HEK293 (cell line): ENCODE measurements around the gene ZW10.
"Not testable (repeated sequence)": the region's sequence is repeated elsewhere in the genome, so short reads cannot be mapped to it uniquely, and the experiment has no call there.

Source experiments
- CTCF ChIA-PET: fragments of 350-600 bp; formaldehyde crosslinking; extraction: SDS; loops from one replicate; lab custom pipeline; 2021; ENCODE audit warnings: antibody characterized with exemption; lab: Yijun Ruan, JAX
- POLR2A ChIA-PET: fragments of 300-600 bp; formaldehyde crosslinking; extraction: SDS; loops from one replicate; lab custom pipeline; 2020; ENCODE audit warnings: antibody characterized with exemption, inconsistent platforms; lab: Yijun Ruan, JAX
- H3K27ac ChIP-seq: fragments of 200-500 bp; sonication (Bioruptor generic); 2 replicates; pipeline ENCODE4 v1.5.1; 2014; ENCODE audit warnings: low read depth, low read length, control low read depth, inconsistent platforms; ENCODE audit errors: extremely low read depth
- H3K36me3 ChIP-seq, 2 experiments: fragments of 200-500 bp in 1 of 2; sonication (Bioruptor generic) in 1 of 2; 1 replicate in 1 of 2; 2 replicates in 1 of 2; pipeline ENCODE4 v1.5.1; 2014 to 2017; ENCODE audit warnings: inconsistent platforms in 2 of 2, low read length in 2 of 2; ENCODE audit not compliant: control insufficient read depth in 2 of 2, insufficient read depth in 1 of 2
- H3K4me1 ChIP-seq: fragments of 200-500 bp; sonication (Bioruptor generic); 2 replicates; pipeline ENCODE4 v1.5.1; 2014; ENCODE audit warnings: mild to moderate bottlenecking, low read length, inconsistent platforms; ENCODE audit not compliant: control insufficient read depth, insufficient read depth
- H3K4me3 ChIP-seq: 2 replicates; pipeline ENCODE4 v1.5.1; 2011; ENCODE audit warnings: low read depth, mild to moderate bottlenecking, control low read depth, low read length, moderate library complexity
- H3K9me3 ChIP-seq: fragments of 200-500 bp; sonication (Bioruptor generic); 2 replicates; pipeline ENCODE4 v1.5.1; 2014; ENCODE audit warnings: low read depth, low read length, inconsistent platforms; ENCODE audit not compliant: control insufficient read depth, insufficient read depth
- GLI2 ChIP-seq: fragments of 450-650 bp; formaldehyde crosslinking; IDR thresholded peaks from 2 replicates; pipeline ENCODE4; 2017; ENCODE audit warnings: missing biosample characterization, missing genetic modification characterization, low read depth, borderline replicate concordance
- GLI4 ChIP-seq: fragments of 450-650 bp; formaldehyde crosslinking; IDR thresholded peaks from 2 replicates; pipeline ENCODE4 v1.5.1; 2016; ENCODE audit warnings: missing biosample characterization, missing genetic modification characterization
- KLF10 ChIP-seq: fragments of 450-650 bp; IDR thresholded peaks from 2 replicates; pipeline ENCODE4 v1.5.1; 2018; ENCODE audit warnings: missing biosample characterization, mild to moderate bottlenecking, missing genetic modification characterization
- MZF1 ChIP-seq: fragments of 450-650 bp; formaldehyde crosslinking; IDR thresholded peaks from 2 replicates; pipeline ENCODE4 v1.5.1; 2017; ENCODE audit warnings: missing biosample characterization, missing genetic modification characterization, borderline replicate concordance
- YY1 ChIP-seq: fragments of 450-650 bp; formaldehyde crosslinking; IDR thresholded peaks from 2 replicates; pipeline ENCODE4 v1.5.1; 2018; ENCODE audit warnings: missing biosample characterization, missing genetic modification characterization
- ZBTB7A ChIP-seq: fragments of 450-650 bp; formaldehyde crosslinking; IDR thresholded peaks from 2 replicates; pipeline ENCODE4 v1.5.1; 2016; ENCODE audit warnings: low read depth, missing biosample characterization, missing genetic modification characterization
- ZFHX2 ChIP-seq: fragments of 450-650 bp; formaldehyde crosslinking; conservative IDR thresholded peaks from 2 replicates; pipeline ENCODE4 v1.5.1; 2016; ENCODE audit warnings: missing biosample characterization, missing genetic modification characterization
- ZNF18 ChIP-seq: fragments of 450-650 bp; formaldehyde crosslinking; IDR thresholded peaks from 2 replicates; pipeline ENCODE4 v1.5.1; 2016; ENCODE audit warnings: missing biosample characterization, missing genetic modification characterization
- ZNF266 ChIP-seq: fragments of 450-650 bp; formaldehyde crosslinking; IDR thresholded peaks from 2 replicates; pipeline ENCODE4 v1.5.1; 2016; ENCODE audit warnings: missing biosample characterization, missing genetic modification characterization, low read depth
- ZNF292 ChIP-seq: fragments of 450-650 bp; formaldehyde crosslinking; IDR thresholded peaks from 2 replicates; pipeline ENCODE4 v1.5.1; 2016; ENCODE audit warnings: low read depth, missing biosample characterization, missing genetic modification characterization, borderline replicate concordance
- ZNF362 ChIP-seq: fragments of 450-650 bp; formaldehyde crosslinking; IDR thresholded peaks from 2 replicates; pipeline ENCODE4 v1.5.1; 2016; ENCODE audit warnings: missing biosample characterization, missing genetic modification characterization
- ZNF394 ChIP-seq: fragments of 450-650 bp; formaldehyde crosslinking; IDR thresholded peaks from 2 replicates; pipeline ENCODE4 v1.5.1; 2016; ENCODE audit warnings: missing biosample characterization, missing genetic modification characterization, mild to moderate bottlenecking, moderate library complexity, borderline replicate concordance
- ZNF416 ChIP-seq: fragments of 450-650 bp; formaldehyde crosslinking; IDR thresholded peaks from 2 replicates; pipeline ENCODE4 v1.5.1; 2016; ENCODE audit warnings: missing biosample characterization, missing genetic modification characterization
- ZNF544 ChIP-seq: fragments of 450-650 bp; formaldehyde crosslinking; IDR thresholded peaks from 2 replicates; pipeline ENCODE4 v1.5.0; 2017; ENCODE audit warnings: missing biosample characterization, missing genetic modification characterization
- ZNF704 ChIP-seq: fragments of 450-650 bp; formaldehyde crosslinking; IDR thresholded peaks from 2 replicates; pipeline ENCODE4 v1.5.1; 2016; ENCODE audit warnings: missing biosample characterization, missing genetic modification characterization
- ZNF776 ChIP-seq: fragments of 450-650 bp; formaldehyde crosslinking; IDR thresholded peaks from 2 replicates; pipeline ENCODE4 v1.5.0; 2017; ENCODE audit warnings: missing biosample characterization, missing genetic modification characterization, borderline replicate concordance
- ZXDB ChIP-seq: fragments of 450-650 bp; formaldehyde crosslinking; IDR thresholded peaks from 2 replicates; pipeline ENCODE4 v1.5.1; 2016; ENCODE audit warnings: missing biosample characterization, missing genetic modification characterization
- TF ChIP-seq, protein P1 (sequence below): fragments of 450-650 bp; formaldehyde crosslinking; IDR thresholded peaks from 2 replicates; pipeline ENCODE4 v1.5.1; 2016; ENCODE audit warnings: missing biosample characterization, missing genetic modification characterization

Gene ZW10

DNA sequence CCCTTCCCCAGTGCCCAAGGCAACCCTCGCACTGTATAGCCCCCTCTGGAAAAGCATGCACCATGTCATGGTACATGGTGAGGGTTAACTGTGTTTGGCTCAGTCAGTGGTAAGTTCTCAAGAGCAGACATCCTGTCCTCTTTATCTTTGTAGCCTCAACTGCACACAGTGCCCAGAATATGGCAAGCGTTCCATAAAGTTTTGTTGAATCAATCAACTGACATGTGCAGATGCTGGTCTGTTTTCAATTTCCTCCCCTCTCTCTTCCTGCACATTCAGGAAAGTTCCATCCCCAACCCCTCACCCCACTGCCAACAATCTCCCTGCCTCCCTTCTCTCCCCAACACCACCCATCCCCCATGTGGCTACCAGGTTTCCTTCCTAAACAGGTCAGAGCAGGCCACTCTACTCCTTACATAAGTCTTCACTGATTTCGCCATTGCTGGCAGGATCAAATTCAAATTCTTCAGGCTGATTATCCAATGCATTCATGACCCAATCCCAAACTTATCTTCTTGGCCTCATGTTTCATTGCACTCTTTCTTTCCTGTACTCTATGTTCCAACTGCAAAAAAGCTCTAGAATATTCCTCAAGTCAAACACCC lies 51.9 kb downstream of the ZW10 start:
- Histone ChIP-seq H3K27ac (no peak overlapping the region), H3K4me1 (no peaks in the 10 kb centered on the region), H3K9me3 (no peaks in the 10 kb centered on the region), H3K4me3 (no peak overlapping the region)
- ChIA-PET POLR2A (no interaction called here), CTCF (interaction anchor here (0.6 to 1.1 kb wide), 5 partner anchors 10 to 474 kb away, joined by 3 to 4 read pairs (median 3); no protein-coding TSS in a partner anchor)
- TF ChIP-seq ZNF18 (tag by site-specific recombination) = no peak
- no peak for TF ChIP-seq ZNF416 (tag by site-specific recombination)
- no peak for TF ChIP-seq KLF10 (tag by site-specific recombination)
- no peak for TF ChIP-seq ZNF394 (tag by site-specific recombination)
- no peak for TF ChIP-seq ZXDB (tag by site-specific recombination)
- TF ChIP-seq ZNF776 (tag by site-specific recombination) = no peak
- TF ChIP-seq YY1 (tag by site-specific recombination) = no peak
- TF ChIP-seq GLI2 (tag by site-specific recombination) = no peak
- TF ChIP-seq ZFHX2 = no peak
- no peak for TF ChIP-seq ZNF704 (tag by site-specific recombination)
- TF ChIP-seq MZF1 (tag by site-specific recombination) = no peak
- no peak for TF ChIP-seq ZBTB7A (tag by site-specific recombination)
- no peak for TF ChIP-seq ZNF292
- no peak for TF ChIP-seq ZNF266 (tag by site-specific recombination)
- TF ChIP-seq GLI4 = no peak
- no peak for TF ChIP-seq ZNF362 (tag by site-specific recombination)
- TF ChIP-seq ZNF544 (tag by site-specific recombination) = no peak
- TF ChIP-seq, protein P1, sequence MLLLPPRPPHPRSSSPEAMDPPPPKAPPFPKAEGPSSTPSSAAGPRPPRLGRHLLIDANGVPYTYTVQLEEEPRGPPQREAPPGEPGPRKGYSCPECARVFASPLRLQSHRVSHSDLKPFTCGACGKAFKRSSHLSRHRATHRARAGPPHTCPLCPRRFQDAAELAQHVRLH (tag by site-specific recombination) = no peak
- TF ChIP-seq, all 188 proteins: peak for 0
- H3K36me3 ChIP-seq = no peaks in the 10 kb centered on the region

DNA sequence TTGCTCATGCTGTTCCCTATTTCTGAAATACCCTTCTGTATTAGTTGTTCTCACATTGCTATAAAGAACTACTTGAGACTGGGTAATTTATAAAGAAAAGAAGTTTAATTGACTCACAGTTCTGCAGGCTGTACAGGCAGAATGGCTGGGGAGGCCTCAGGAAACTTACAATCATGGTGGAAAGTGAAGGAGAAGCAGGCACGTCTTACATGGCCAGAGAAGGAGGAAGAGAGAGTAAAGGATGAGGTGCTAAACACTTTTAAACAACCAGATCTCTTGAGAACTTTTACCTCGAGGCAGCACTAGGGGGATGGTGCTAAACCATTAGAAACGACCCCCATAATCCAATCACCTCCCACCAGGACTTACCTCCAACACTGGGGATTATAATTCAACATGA lies 53.0 kb downstream of the ZW10 start:
- H3K4me1 ChIP-seq, H3K36me3 ChIP-seq, H3K9me3 ChIP-seq, H3K4me3 ChIP-seq, H3K27ac ChIP-seq, POLR2A ChIA-PET: not testable (repeated sequence)
- CTCF ChIA-PET = interaction anchor here (0.7 kb wide), 1 partner anchor 20 kb away, joined by 4 read pairs; no protein-coding TSS in a partner anchor
